GM06990 (cell line): ENCODE measurements around the gene DBX1.
"Not testable (repeated sequence)": the region's sequence is repeated elsewhere in the genome, so short reads cannot be mapped to it uniquely, and the experiment has no call there.

Source experiments
- DNase-seq: peaks from one replicate; pipeline ENCODE4 v3.0.0-alpha.2; 2011; ENCODE audit not compliant: insufficient read length; ENCODE audit errors: extremely low read depth
- H3K27me3 ChIP-seq: replicated peaks from 2 replicates; pipeline ENCODE4 v1.6.0; 2011; ENCODE audit warnings: low read length; ENCODE audit not compliant: control insufficient read depth, insufficient read depth
- H3K36me3 ChIP-seq: 2 replicates; pipeline ENCODE4 v1.5.1; 2011; ENCODE audit warnings: low read length; ENCODE audit not compliant: control insufficient read depth, insufficient read depth
- H3K4me3 ChIP-seq: replicated peaks from 2 replicates; pipeline ENCODE4 v1.5.1; 2011; ENCODE audit warnings: low read depth, mild to moderate bottlenecking, control low read depth, low read length
- TF ChIP-seq, protein P1 (sequence below): IDR thresholded peaks from 2 replicates; pipeline ENCODE4 v1.5.1; 2011; ENCODE audit warnings: low read length, control low read depth, mild to moderate bottlenecking, inconsistent platforms; ENCODE audit not compliant: insufficient read depth, poor library complexity, severe bottlenecking

DBX1 gene

DNA sequence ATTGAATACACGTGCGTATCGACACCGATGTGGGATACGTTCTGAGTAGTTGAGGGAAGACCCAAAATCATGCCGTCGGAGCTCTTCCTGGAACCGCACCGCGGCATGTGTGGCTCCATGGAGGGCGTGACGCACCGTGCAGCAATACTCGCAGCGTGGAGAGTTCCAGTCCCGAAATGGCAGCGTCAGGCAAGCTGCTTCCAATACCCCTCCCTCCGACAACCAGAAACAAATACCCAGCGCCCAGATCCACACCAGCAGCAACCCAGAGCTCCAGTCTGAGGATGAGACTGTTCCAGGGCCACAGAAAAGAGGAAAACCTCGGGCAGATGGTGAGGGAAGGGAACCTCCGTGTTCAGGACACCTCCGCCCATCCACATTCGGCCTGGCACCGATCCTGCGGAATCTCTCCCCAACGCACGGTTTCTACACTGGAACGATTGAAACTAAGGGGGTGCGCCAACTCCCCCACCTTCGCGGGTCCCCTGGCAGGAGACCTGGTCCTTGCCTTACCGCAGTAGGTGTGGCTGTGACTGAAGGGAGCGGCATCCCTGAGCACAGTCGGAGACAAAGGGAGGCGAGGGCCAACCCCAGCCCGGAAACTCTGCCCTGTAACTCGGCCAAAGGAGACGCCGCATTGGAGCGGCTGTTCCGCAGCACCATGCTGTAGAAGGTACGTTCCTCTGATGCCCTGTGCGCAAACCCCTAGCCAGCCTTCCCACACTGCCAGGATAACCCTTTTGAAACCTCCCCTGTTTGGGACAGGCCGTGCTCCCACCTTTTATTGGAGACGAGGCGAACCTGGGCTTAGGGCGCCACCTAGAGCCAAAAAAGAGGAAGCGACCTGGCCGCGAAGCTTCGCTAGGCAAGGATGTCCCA lies 28.2 kb downstream of the DBX1 start:
- Histone ChIP-seq H3K4me3 (no peak overlapping the region), H3K27me3 (no peaks in the 10 kb centered on the region; the same call in 1 of the 2 replicates), H3K36me3 (no peaks in the 10 kb centered on the region)
- no peak for DNase-seq
- TF ChIP-seq, protein P1, sequence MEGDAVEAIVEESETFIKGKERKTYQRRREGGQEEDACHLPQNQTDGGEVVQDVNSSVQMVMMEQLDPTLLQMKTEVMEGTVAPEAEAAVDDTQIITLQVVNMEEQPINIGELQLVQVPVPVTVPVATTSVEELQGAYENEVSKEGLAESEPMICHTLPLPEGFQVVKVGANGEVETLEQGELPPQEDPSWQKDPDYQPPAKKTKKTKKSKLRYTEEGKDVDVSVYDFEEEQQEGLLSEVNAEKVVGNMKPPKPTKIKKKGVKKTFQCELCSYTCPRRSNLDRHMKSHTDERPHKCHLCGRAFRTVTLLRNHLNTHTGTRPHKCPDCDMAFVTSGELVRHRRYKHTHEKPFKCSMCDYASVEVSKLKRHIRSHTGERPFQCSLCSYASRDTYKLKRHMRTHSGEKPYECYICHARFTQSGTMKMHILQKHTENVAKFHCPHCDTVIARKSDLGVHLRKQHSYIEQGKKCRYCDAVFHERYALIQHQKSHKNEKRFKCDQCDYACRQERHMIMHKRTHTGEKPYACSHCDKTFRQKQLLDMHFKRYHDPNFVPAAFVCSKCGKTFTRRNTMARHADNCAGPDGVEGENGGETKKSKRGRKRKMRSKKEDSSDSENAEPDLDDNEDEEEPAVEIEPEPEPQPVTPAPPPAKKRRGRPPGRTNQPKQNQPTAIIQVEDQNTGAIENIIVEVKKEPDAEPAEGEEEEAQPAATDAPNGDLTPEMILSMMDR = peak; percentile 88

DNA sequence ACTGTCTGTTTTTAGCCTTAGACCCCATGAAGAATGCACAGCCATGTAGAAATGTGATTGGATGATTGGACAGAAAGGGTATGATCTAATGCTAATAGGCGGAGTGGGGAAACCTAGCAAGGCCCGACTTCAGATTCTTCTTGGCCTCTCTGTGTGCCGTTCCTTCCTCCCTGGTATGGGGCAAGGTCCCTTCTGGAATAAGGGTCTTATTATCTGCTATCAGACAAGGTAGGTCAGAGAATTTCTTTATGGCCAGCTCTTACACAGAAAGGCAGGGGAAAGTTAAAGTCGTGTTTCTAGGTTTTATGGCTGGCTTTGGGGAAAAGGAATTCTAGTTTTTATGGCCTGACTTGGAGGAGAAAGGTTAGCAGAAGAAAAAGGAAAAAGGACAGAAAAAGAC lies 30.6 kb downstream of the DBX1 start:
- TF ChIP-seq, protein P1 = no peak
- no peak for DNase-seq
- Histone ChIP-seq H3K27me3 (no peaks in the 10 kb centered on the region), H3K4me3 (no peak overlapping the region), H3K36me3 (no peaks in the 10 kb centered on the region)

DNA sequence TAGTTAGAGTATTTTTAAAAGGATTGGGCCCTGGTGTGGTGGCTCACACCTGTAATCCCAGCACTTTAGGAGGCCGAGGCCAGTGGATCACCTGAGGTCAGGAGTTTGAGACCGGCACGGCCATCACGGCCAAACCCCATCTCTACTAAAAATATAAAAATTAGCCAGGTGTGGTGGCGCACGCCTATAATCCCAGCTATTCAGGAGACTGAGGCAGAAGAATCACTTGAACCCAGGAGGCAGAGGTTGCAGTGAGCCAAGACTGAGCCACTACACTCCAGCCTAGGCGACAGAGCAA lies 31.8 kb downstream of the DBX1 start:
- H3K36me3 ChIP-seq, H3K27me3 ChIP-seq, H3K4me3 ChIP-seq, DNase-seq: not testable (repeated sequence)

DNA sequence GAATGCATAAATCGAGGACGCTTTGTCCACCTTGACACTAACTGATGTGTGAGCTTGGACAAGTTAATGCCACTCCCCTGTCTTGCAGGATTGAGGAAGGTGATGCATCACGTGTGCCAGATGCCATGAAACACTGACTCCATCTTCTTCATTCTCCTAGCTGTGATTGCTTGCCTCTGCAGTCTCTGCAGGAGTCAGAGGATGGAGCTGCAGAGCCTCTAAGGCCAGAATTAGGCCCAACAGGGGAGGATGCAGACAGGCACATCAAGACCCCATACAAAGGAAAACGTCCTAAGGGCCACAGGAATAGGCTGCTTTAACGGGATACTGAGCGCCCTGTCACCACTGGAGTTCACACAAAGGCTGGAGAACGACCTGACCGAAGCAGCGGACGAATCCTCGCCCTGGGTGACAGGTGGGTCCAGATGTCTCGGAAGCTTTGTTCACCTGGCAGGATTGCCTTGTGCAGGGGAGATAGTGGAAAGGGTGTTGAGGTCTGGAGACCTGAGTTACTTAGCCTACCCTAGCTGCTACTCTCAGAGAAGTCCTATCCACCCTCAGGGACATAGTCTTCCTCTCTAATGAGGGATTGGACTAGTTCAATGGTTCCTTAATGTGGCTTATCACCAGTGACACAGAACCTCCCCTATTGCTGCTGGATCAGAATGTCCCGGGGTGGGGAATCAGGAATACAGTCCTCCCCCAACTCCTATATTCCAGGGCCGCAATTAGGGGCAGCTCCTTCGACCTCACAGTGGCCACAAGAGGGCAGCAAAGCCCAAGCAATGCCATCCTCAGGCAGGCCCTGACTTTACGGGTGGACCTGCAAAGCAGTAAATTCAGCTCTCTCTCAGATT lies 32.4 kb downstream of the DBX1 start:
- TF ChIP-seq, protein P1 = peak; percentile 84
- Histone ChIP-seq H3K27me3 (no peaks in the 10 kb centered on the region), H3K36me3 (no peaks in the 10 kb centered on the region), H3K4me3 (no peak overlapping the region)
- peak; percentile 42 for DNase-seq

DNA sequence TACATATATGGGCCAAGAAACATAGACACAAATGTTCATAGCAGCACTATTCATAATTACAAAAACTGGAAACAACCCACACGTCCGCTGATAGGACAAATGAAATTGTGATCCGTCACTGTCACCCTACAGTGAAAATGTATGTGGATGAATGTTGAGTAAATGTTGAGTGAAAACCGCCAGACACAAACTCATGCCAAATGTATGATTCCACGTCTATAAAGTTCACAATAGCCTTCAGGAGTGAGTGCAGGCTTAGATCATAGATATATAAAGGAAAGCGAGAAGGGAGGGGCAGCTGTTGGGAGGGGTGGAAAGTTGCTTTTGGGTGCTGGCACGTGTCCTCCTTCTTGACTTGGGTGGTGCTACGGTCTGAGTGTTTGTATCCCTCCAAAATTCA lies 33.6 kb downstream of the DBX1 start:
- Histone ChIP-seq H3K36me3 (no peaks in the 10 kb centered on the region), H3K4me3 (no peak overlapping the region), H3K27me3 (no peaks in the 10 kb centered on the region)
- TF ChIP-seq, protein P1 = no peak
- no peak for DNase-seq

DNA sequence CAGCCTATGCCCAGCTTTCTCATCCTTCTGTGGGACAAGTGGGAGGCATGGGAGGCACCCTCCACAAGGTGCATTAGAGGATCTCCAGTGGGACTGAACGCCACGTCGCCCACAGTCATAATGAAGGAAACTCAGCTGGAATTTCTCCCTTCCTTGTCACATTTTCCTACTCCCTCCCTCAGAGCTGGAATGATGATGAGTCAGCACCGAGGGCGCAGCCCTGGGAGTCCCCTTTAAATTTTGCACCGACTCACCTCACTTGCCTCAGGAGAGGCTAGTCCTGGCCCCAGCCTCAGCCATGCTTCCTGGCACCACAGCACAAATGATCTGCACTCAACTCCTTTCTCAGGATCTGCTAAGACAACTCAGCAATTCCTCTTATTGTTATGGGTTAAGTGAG lies 34.3 kb downstream of the DBX1 start:
- Histone ChIP-seq H3K36me3 (no peaks in the 10 kb centered on the region), H3K4me3 (no peak overlapping the region), H3K27me3 (no peaks in the 10 kb centered on the region)
- TF ChIP-seq, protein P1 = no peak
- no peak for DNase-seq
